ENCODE data around the gene DDX51. TPM values are rescaled to one million over a fixed set of nuclear protein-coding genes. Genes with fewer than 3 reads are reported as not detected.
A peak's percentile ranks its signal among the peaks of the same experiment; 100 is the strongest.

DDX51 gene
- total and polyA plus RNA-seq, 2 of the 4 experiments (the other 2 are of a cell fraction): 3.8 to 14.5 TPM

DNA sequence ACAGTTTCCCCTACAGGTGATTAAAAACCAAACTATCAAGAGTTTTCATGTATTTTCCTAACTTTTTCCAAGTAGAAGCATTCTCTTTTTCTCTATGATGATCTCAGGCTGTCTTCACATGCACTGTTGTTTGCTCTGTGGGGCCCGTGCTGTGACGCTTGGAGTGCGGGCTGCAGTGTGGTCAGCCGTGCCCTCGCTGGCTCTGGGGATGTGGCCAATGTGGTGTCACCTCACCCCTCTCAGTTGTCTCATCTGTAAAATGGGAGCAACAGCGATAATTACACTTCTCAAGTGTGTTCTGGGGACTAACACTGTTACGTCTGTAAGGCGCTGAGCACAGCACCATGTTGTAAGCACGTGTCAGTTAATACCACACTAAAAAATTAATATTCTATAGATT lies 28.6 kb downstream of the DDX51 start (continued):
- TF ChIP-seq RFX5 (IDR thresholded peaks at IDR 0.05; ENCODE audit: low read depth, low read length): no peak

DNA sequence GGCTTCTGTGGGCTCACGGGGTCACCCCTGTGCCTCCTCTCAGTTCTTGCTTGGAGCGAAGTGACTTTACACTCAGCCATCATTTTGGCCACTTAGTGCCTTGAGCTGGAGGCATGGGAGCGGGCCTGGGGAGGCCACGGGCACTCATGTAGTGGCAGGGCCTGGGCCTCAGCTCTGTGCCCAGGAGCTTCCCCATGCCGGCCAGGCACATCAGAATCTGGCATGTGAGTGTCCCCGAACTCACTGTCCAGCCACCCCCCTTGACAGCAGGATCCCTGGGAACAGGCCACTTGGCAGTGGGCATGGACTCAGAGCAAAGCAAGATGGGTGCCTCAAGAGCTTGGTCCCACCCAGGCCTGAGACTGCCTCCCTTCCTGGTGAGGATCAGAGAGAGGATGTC lies 29.5 kb downstream of the DDX51 start:
- no peak for ATAC-seq (ENCODE audit: low read depth)
- Histone ChIP-seq H2AK5ac (ENCODE audit: low read depth, low read length) (no peak overlapping the region), H3K9me1 (ENCODE audit: insufficient read depth, low read length) (no peaks in the 10 kb centered on the region; the same call in 1 of the 2 replicates), H2AK9ac (replicated peaks; ENCODE audit: low read depth, low read length, poor library complexity) (no peak overlapping the region), H3K4me2 (ENCODE audit: low read depth, low read length) (no peak overlapping the region), H3K27ac (ENCODE audit: insufficient read depth, low read length) (no peak overlapping the region), H2BK5ac (ENCODE audit: low read depth, low read length, poor library complexity, severe bottlenecking) (no peak overlapping the region), H3K18ac (ENCODE audit: low read depth, low read length) (no peak overlapping the region), H2BK15ac (ENCODE audit: low read depth, low read length) (no peak overlapping the region), H4K5ac (ENCODE audit: low read depth, low read length) (no peak overlapping the region), H3K9me3 (ENCODE audit: control insufficient read depth, insufficient read depth, low read length) (no peaks in the 10 kb centered on the region), H3K9ac (ENCODE audit: low read depth, low read length) (no peak overlapping the region), H3K56ac (ENCODE audit: extremely low read depth, insufficient read depth, low read length) (no peak overlapping the region), H2BK20ac (ENCODE audit: low read depth, low read length) (no peak overlapping the region), H3K14ac (replicated peaks; ENCODE audit: low read depth, low read length) (no peak overlapping the region), H3K4me3 (ENCODE audit: insufficient read depth, low read depth, low read length) (no peak overlapping the region), H3K4me1 (ENCODE audit: control insufficient read depth, insufficient read depth, low read length) (no peaks in the 10 kb centered on the region), H2AFZ (replicated peaks; ENCODE audit: low read length, poor library complexity) (peak overlapping the region; percentile 11), H4K8ac (ENCODE audit: low read depth in 2 of 2, low read length in 2 of 2) (no peak overlapping the region), H3K4ac (ENCODE audit: low read depth, low read length) (no peak overlapping the region), H3K79me1 (ENCODE audit: low read depth in 1 of 2, low read length in 2 of 2) (no peaks in the 10 kb centered on the region; a peak in 1 of 4 replicates), H4K20me1 (ENCODE audit: insufficient read depth, low read length) (no peaks in the 10 kb centered on the region), H3K27me3 (ENCODE audit: control insufficient read depth, insufficient read depth, low read length) (no peaks in the 10 kb centered on the region), H3K23ac (ENCODE audit: low read depth, low read length) (no peak overlapping the region), H3K36me3 (ENCODE audit: control insufficient read depth, insufficient read depth, low read length) (peaks cover 44% of the 10 kb centered on the region), H2BK120ac (ENCODE audit: low read depth, low read length) (no peak overlapping the region), H4K91ac (ENCODE audit: insufficient read depth, low read depth, low read length) (no peak overlapping the region)
- CTCF ChIA-PET: no interaction called here
- BruUV-seq (replicated peaks): no TSS peak
- dilution Hi-C loops (cut with HindIII; ENCODE audit: low sequenced_read_pairs, unreplicated experiment): no loop called here
- in situ Hi-C loops (cut with MboI; ENCODE audit: low sequenced_read_pairs): no loop called here
- WGBS, 2 experiments (ENCODE audit: extremely low coverage in 2 of 2, insufficient read length in 1 of 2): 90% methylated on average over 3 of the region's 6 CpGs; no CpG with 5 or more reads in 1 of the 2 experiments
- TF ChIP-seq BHLHE40 (IDR thresholded peaks at IDR 0.05; ENCODE audit: low read depth, low read length): no peak
- POLR2A ChIA-PET (ENCODE audit: unreplicated experiment): no interaction called here
- DNase-seq: no peak
- intact Hi-C loops (cut with micrococcal nuclease): no loop called here
